ENCODE results near the gene ZNF473. TPM values are rescaled to one million over a fixed set of nuclear protein-coding genes. Genes with fewer than 3 reads are reported as not detected.

The ZNF473 gene
- total RNA-seq (2014; rRNA removed; shearing (Covaris generic)), result 15.5 and 42.5 TPM in 2 replicates

DNA sequence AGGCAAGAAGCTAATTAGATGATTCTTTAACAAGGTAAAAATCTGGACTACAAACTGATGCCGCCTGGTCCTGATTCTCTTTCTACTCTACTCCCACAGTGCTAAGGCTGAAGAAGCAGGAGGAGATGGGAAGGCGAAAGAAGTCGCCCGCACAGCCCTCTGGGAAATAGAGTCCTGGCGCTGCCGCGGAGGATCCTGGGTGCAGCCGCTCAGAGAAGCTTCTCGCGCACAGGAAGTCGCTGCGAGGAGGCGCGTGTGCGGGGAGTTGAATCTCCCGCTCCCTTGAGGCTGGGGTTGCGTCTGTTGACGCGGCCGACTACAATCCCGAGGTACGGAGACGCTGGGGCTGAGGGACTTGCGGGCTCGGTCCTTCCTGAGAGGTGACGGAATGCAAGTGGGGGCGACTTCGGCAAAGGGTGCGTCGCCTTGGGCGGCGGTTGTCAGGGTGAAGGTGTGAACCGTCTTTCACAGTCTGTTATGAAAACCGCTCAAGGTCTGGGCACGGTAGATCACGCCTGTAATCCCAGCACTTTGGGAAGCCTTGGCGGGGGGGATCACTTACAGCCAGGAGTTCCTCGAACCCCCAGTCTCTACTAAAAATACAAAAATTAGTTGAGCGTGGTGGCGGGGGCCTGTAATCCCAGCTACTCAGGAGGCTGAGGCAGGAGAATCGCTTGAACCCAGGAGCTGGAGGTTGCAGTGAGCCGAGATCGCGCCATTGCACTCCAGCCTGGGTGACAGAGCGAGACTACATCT lies at the start of gene ZNF473:
ZNF473 (plus strand) TSS at position 212 of the 756 bp plus-strand sequence. CDS start 5,078 bp downstream, outside the sequence.
- in situ Hi-C loops (cut with HindIII; ENCODE audit: low sequenced_read_pairs), result no loop called here
- no peak for DNase-seq (ENCODE audit: low spot score)

DNA sequence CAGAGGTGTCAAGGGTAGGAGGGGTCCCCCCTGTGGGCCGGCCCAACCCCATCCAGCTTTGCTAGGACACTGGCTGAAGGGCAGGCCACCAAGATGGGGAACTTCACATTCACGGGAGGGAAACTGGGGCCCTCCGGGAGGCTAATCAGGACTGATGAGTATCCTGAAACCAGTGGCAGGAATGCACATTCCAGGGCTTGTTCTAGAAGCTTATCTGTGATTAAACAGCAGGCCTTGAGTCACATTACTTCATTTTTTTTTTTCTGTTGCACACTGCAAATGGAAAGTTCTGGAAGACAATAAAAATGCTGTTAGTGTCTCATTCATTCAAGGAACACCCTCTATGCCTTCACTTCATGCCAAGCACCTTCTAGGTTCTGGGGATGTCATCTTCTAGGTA lies 49.3 kb upstream of the ZNF473 start:
- in situ Hi-C loops (cut with HindIII; ENCODE audit: low sequenced_read_pairs), result no loop called here
- no peak for DNase-seq (ENCODE audit: low spot score)

DNA sequence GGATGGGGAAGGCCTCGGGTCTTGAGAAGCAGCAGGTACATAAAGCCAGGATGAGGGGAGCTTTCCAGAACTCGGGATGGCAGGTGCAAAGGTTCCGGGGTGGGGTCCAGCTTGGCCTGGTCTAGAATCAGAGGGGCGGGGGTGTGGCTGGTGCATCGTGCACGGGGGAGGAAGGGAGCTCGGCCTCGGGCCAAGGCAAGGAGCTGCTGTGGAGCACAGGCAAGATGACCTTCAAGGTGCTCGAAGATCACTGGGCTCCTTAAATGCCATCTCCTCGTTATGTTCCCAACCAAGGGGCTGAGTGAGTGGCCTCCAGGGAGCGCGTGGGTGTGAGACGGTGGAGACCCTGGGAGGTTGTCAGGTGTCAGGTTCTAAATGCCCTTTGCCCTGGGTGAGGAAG lies 48.7 kb upstream of the ZNF473 start:
- no peak for DNase-seq (ENCODE audit: low spot score)
- in situ Hi-C loops (cut with HindIII; ENCODE audit: low sequenced_read_pairs), result no loop called here

- in situ Hi-C loops (cut with HindIII; ENCODE audit: low sequenced_read_pairs), result no loop called here
- no peak for DNase-seq (ENCODE audit: low spot score)
These were observed 47.9 kb upstream of the ZNF473 start for GRCh38 chr19:49977881-49978280.

- DNase-seq (ENCODE audit: low spot score), result no peak
- in situ Hi-C loops (cut with HindIII; ENCODE audit: low sequenced_read_pairs), result no loop called here
These were observed 47.5 kb upstream of the ZNF473 start for GRCh38 chr19:49978324-49978723.

GRCh38 chr19:49981603-49982593 lies 43.9 kb upstream of the ZNF473 start:
- in situ Hi-C loops (cut with HindIII; ENCODE audit: low sequenced_read_pairs), result no loop called here
- no peak for DNase-seq (ENCODE audit: low spot score)

GRCh38 chr19:49983645-49984229 lies 42.1 kb upstream of the ZNF473 start:
- in situ Hi-C loops (cut with HindIII; ENCODE audit: low sequenced_read_pairs), result no loop called here
- DNase-seq (ENCODE audit: low spot score), result peak; percentile 60

GRCh38 chr19:49984491-49984890 lies 41.3 kb upstream of the ZNF473 start:
- no peak for DNase-seq (ENCODE audit: low spot score)
- in situ Hi-C loops (cut with HindIII; ENCODE audit: low sequenced_read_pairs), result no loop called here

GRCh38 chr19:49985871-49986270 lies 39.9 kb upstream of the ZNF473 start:
- no peak for DNase-seq (ENCODE audit: low spot score)
- in situ Hi-C loops (cut with HindIII; ENCODE audit: low sequenced_read_pairs), result no loop called here

- in situ Hi-C loops (cut with HindIII; ENCODE audit: low sequenced_read_pairs), result no loop called here
- DNase-seq (ENCODE audit: low spot score), result no peak
These were observed 39.5 kb upstream of the ZNF473 start for GRCh38 chr19:49986354-49986753.

GRCh38 chr19:49987159-49987698 lies 38.6 kb upstream of the ZNF473 start:
- in situ Hi-C loops (cut with HindIII; ENCODE audit: low sequenced_read_pairs), result no loop called here
- peak; percentile 47 for DNase-seq (ENCODE audit: low spot score)

- in situ Hi-C loops (cut with HindIII; ENCODE audit: low sequenced_read_pairs), result no loop called here
- DNase-seq (ENCODE audit: low spot score), result no peak
These were observed 37.8 kb upstream of the ZNF473 start for GRCh38 chr19:49988007-49988406.

- in situ Hi-C loops (cut with HindIII; ENCODE audit: low sequenced_read_pairs), result no loop called here
- no peak for DNase-seq (ENCODE audit: low spot score)
These were observed 37.4 kb upstream of the ZNF473 start for GRCh38 chr19:49988433-49988832.

DNA sequence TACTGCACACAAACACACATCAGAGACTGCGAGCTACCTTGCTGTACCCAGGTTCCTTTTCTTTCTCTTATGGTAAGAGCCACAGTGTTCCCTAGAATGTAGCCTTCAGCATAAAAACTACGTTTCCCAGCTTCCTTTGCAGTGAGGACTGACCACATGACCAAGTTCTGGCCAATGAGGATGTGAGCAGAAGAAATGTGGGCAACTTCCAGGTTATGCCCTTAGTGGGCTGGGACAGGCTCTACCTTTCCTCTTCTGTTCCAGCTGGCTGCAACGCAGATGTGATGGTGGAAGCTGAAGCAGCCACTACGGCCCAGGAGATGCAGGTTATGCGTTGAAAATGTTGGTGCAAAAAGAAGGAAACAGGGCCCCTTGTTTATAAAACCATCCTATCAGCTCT lies 28.1 kb upstream of the ZNF473 start:
- in situ Hi-C loops (cut with HindIII; ENCODE audit: low sequenced_read_pairs), result no loop called here
- DNase-seq (ENCODE audit: low spot score), result peak; percentile 58

DNA sequence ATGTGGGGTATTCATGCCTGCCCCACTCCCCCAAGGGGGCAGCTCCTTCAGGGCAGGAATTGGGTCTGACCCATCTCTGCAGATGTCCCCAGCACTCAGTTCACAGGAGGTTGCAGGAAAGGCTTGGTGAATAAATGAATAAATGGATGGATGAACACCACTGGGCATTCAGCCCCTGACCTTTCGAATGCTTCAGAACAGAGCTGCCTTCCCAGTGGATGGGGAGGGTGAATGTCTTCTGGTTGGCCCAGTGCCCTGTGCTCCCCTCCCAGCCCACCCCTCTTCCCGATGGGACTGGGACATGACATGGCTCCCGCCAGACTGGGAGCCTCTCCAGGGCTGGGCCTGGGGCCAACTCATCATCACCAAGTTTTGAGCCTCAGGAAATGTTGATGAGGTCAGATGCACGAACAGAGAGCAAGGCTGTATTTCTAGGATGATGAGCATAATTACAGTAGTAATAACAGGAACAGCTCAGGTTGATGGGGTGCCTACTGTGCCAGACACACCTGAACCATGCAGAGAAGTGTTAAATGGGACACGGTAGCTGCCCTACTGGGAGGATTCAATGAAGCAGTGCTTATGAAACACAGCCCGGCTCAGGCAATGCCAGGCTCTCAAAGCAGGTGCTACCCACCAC lies 26.3 kb upstream of the ZNF473 start:
- in situ Hi-C loops (cut with HindIII; ENCODE audit: low sequenced_read_pairs), result no loop called here
- DNase-seq (ENCODE audit: low spot score), result peak; percentile 66

DNA sequence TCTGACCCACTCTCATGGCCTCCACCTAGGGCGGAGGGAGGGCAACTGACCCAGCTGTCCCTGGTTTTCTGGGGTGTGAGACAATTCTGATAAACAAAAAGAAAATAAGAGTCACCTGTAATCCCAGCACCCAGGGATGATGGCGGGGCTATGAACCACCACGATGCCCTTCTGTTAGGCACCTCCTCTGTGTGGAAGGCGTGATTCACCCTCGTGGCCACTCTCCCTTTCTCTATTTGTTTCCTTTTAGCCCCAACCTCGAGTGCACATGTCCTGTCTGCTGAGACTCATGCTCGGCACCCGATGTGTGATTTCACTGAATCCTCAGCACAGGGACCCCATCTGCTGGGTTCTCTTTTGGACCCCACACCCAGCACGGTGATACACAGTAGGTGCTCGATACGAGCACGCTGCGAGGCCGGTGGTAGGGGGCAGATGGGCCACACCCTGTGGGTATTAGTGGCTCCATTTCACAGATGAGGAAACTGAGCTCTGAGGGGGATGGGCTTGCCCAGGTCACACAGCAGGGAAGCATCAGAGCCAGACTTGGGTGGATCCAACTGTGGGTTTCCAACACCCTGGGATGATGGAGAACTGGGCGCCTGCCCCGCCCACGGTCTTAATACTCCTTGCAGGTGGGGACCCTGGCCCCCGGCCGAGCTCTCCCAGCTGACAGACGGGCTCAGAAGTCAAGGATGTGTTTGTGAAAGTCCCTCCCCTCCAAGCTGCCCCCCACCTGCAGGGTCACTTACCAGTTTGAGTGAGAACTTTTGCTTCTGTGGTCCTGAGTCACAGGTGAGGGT lies 25.6 kb upstream of the ZNF473 start:
- in situ Hi-C loops (cut with HindIII; ENCODE audit: low sequenced_read_pairs), result no loop called here
- DNase-seq (ENCODE audit: low spot score), result no peak

DNA sequence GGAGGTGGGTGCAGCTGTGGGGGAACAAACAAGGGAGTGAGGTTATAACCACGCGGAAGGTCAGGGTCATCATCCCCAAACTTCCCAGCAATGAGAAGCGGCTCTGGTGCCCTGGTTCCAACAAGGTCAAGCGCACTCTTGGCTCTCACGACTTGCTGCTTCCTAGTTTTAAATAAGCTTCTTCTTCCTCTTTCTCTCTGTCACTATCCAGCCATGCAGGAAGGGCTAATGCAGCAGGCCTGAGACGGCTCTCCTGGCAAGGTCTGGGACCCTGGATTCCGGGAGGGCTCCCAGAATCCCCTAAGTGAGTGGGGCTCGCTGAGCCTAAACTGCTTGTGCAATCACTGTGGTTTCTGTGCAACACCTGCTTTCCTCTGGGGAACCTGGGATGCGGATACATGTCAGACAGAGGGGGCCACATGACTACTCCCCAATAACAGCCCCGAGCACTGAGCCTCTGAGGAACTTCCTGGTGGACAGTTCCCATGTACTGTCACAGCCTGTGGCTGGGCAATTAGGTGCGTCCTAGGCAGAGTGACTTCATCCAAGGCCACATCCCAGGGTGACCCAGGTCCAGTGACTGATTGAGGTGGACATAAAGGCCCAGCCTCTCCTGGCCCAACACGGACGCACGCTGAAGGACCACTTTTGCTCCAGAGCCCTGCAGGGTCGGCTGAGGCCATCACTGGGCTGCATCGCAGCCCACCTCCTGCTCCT lies 24.8 kb upstream of the ZNF473 start:
- in situ Hi-C loops (cut with HindIII; ENCODE audit: low sequenced_read_pairs), result no loop called here
- DNase-seq (ENCODE audit: low spot score), result no peak

- DNase-seq (ENCODE audit: low spot score), result no peak
- in situ Hi-C loops (cut with HindIII; ENCODE audit: low sequenced_read_pairs), result no loop called here
These were observed 24.0 kb upstream of the ZNF473 start for GRCh38 chr19:50001775-50002174.

Data from G401 (cell line).